Neural progenitor cell (in vitro differentiated cells): Measurements from ENCODE around the gene GNAT1. TPM values are rescaled to one million over a fixed set of nuclear protein-coding genes. Genes with fewer than 3 reads are reported as not detected.

Experiments
- DNase-seq: peaks from one replicate; pipeline ENCODE4 v3.0.0-alpha.2; 2016; ENCODE audit warnings: low spot score
- H2AFZ ChIP-seq: fragments of 200-600 bp; sonication (generic); replicated peaks from 2 replicates; pipeline ENCODE4 v1.6.1; 2016; ENCODE audit warnings: antibody characterized with exemption
- H3F3A ChIP-seq: fragments of 200-600 bp; sonication (generic); 2 replicates; pipeline ENCODE4 v1.6.1; 2016; ENCODE audit warnings: antibody characterized with exemption, low read depth
- H3K27ac ChIP-seq: fragments of 200-600 bp; sonication (generic); 2 replicates; pipeline ENCODE4 v1.5.1; 2016; ENCODE audit warnings: mild to moderate bottlenecking
- H3K27me3 ChIP-seq: fragments of 200-600 bp; sonication (generic); 2 replicates; pipeline ENCODE4 v1.6.1; 2016; ENCODE audit warnings: mild to moderate bottlenecking, moderate library complexity
- H3K36me3 ChIP-seq: fragments of 200-600 bp; sonication (generic); 2 replicates; pipeline ENCODE4 v1.5.1; 2016
- H3K4me1 ChIP-seq: fragments of 200-600 bp; sonication (generic); 2 replicates; pipeline ENCODE4 v1.6.1; 2016; ENCODE audit warnings: mixed run types
- H3K4me2 ChIP-seq: fragments of 200-600 bp; sonication (generic); 2 replicates; pipeline ENCODE4 v1.6.1; 2016
- H3K4me3 ChIP-seq: fragments of 200-600 bp; sonication (generic); 2 replicates; pipeline ENCODE4 v1.5.1; 2016
- H3K79me2 ChIP-seq: fragments of 200-600 bp; sonication (generic); 2 replicates; pipeline ENCODE4 v1.6.1; 2016; ENCODE audit warnings: low read depth
- H3K9ac ChIP-seq: fragments of 200-600 bp; sonication (generic); 2 replicates; pipeline ENCODE4 v1.6.1; 2016
- H3K9me3 ChIP-seq: fragments of 200-600 bp; sonication (generic); 2 replicates; pipeline ENCODE4 v1.5.1; 2016; ENCODE audit warnings: low read depth
- H4K20me1 ChIP-seq: fragments of 200-600 bp; sonication (generic); 2 replicates; pipeline ENCODE4 v1.6.1; 2016; ENCODE audit warnings: low read depth
- H3K27ac Mint-ChIP-seq: 3 replicates; pipeline ENCODE4 v1.8.0; 2021; ENCODE audit warnings: mixed read lengths
- H3K27me3 Mint-ChIP-seq: 2 replicates; pipeline ENCODE4 v1.8.0; 2022; ENCODE audit warnings: low read depth, mild to moderate bottlenecking, inconsistent platforms, moderate library complexity, mixed read lengths; ENCODE audit not compliant: insufficient read depth
- H3K36me3 Mint-ChIP-seq: 3 replicates; pipeline ENCODE4 v1.8.0; 2021; ENCODE audit warnings: mixed read lengths
- H3K4me1 Mint-ChIP-seq: 3 replicates; pipeline ENCODE4 v1.8.0; 2021; ENCODE audit warnings: mixed read lengths
- H3K4me3 Mint-ChIP-seq: 3 replicates; pipeline ENCODE4 v1.8.0; 2021; ENCODE audit warnings: mild to moderate bottlenecking, moderate library complexity, mixed read lengths
- H3K9me3 Mint-ChIP-seq: 3 replicates; pipeline ENCODE4 v1.8.0; 2020; ENCODE audit warnings: mixed read lengths
- EZH2 ChIP-seq: fragments of 200-600 bp; sonication (generic); IDR thresholded peaks from 2 replicates; pipeline ENCODE4 v1.6.1; 2017; ENCODE audit warnings: antibody characterized with exemption, mild to moderate bottlenecking, moderate library complexity
- EZH2phosphoT487 ChIP-seq: fragments of 200-600 bp; sonication (generic); IDR thresholded peaks from 2 replicates; pipeline ENCODE4 v1.6.1; 2017; ENCODE audit warnings: antibody characterized with exemption
- total RNA-seq: library from RNA; depleted of rRNA; stranded (reverse); fragments of >200 nt; gene quantifications from 2 replicates; pipeline ENCODE4 v1.2.3, GENCODE V29; 2015; ENCODE audit warnings: low replicate concordance
- TF ChIP-seq, protein P1 (sequence below): fragments of 200-600 bp; sonication (generic); IDR thresholded peaks from 2 replicates; pipeline ENCODE4 v1.5.1; 2017; ENCODE audit warnings: antibody characterized with exemption, mild to moderate bottlenecking

Gene GNAT1
- total RNA-seq, 1 donor from 2014 or later, result not detected

DNA sequence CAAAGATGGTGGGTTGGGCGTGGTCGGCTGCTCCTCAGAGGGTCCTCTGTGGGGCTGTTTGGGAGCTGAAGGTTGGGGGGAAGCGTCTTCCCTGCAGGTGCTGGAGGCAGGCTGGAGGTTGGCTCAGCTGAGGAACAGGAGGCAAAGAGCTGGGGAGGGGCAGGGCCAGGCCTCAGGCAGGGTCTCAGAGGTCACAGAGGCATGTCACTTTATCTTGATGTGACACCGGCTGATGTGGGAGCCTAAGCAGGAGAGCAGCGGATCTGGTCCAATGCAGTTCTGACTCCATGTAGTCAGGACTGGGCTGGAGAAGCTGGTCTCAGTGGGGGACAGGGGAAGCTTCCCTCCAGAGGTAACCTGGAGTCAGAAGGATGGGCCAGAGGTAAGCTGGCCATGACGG lies 7.7 kb upstream of the GNAT1 start:
- no peak for DNase-seq
- H3K4me1 Mint-ChIP-seq, result peaks cover 15% of the 10 kb centered on the region

GRCh38 chr3:50184242-50184978 lies 7.0 kb upstream of the GNAT1 start:
- Histone ChIP-seq H3K79me2 (no peaks in the 10 kb centered on the region), H3K4me1 (peaks cover 6% of the 10 kb centered on the region), H2AFZ (no peak overlapping the region), H3K4me2 (no peak overlapping the region), H3K27me3 (no peaks in the 10 kb centered on the region), H3K9ac (no peak overlapping the region), H3K4me3 (no peak overlapping the region), H3K36me3 (no peaks in the 10 kb centered on the region), H3K9me3 (no peaks in the 10 kb centered on the region), H3K27ac (no peak overlapping the region), H3F3A (peaks cover under 1% of the 10 kb centered on the region), H4K20me1 (no peaks in the 10 kb centered on the region)
- Mint-ChIP-seq H3K27ac (no peak overlapping the region), H3K27me3 (peaks cover 4% of the 10 kb centered on the region), H3K4me1 (peaks cover 20% of the 10 kb centered on the region), H3K4me3 (peak overlapping the region; percentile 27), H3K36me3 (peaks cover 16% of the 10 kb centered on the region), H3K9me3 (no peaks in the 10 kb centered on the region)
- no peak for DNase-seq
- no peak for TF ChIP-seq EZH2phosphoT487
- TF ChIP-seq EZH2, result no peak
- TF ChIP-seq, protein P1, sequence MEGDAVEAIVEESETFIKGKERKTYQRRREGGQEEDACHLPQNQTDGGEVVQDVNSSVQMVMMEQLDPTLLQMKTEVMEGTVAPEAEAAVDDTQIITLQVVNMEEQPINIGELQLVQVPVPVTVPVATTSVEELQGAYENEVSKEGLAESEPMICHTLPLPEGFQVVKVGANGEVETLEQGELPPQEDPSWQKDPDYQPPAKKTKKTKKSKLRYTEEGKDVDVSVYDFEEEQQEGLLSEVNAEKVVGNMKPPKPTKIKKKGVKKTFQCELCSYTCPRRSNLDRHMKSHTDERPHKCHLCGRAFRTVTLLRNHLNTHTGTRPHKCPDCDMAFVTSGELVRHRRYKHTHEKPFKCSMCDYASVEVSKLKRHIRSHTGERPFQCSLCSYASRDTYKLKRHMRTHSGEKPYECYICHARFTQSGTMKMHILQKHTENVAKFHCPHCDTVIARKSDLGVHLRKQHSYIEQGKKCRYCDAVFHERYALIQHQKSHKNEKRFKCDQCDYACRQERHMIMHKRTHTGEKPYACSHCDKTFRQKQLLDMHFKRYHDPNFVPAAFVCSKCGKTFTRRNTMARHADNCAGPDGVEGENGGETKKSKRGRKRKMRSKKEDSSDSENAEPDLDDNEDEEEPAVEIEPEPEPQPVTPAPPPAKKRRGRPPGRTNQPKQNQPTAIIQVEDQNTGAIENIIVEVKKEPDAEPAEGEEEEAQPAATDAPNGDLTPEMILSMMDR, result no peak

More for the DNA sequence above, 7.7 kb upstream of the GNAT1 start:
- Histone ChIP-seq H4K20me1 (no peaks in the 10 kb centered on the region), H3K4me2 (no peak overlapping the region), H3K9me3 (no peaks in the 10 kb centered on the region), H2AFZ (no peak overlapping the region), H3K27ac (no peak overlapping the region), H3K79me2 (no peaks in the 10 kb centered on the region), H3K4me1 (peaks cover under 1% of the 10 kb centered on the region), H3K36me3 (no peaks in the 10 kb centered on the region), H3K4me3 (no peak overlapping the region), H3K27me3 (no peaks in the 10 kb centered on the region), H3K9ac (no peak overlapping the region), H3F3A (no peaks in the 10 kb centered on the region)
- H3K27ac Mint-ChIP-seq, result peak overlapping the region; percentile 87
- TF ChIP-seq EZH2phosphoT487 (no peak), EZH2 (no peak)
- TF ChIP-seq, protein P1, result no peak
- H3K27me3 Mint-ChIP-seq, result peaks cover 4% of the 10 kb centered on the region
- no peak overlapping the region for H3K4me3 Mint-ChIP-seq
- peaks cover 16% of the 10 kb centered on the region for H3K36me3 Mint-ChIP-seq
- H3K9me3 Mint-ChIP-seq, result no peaks in the 10 kb centered on the region

- Histone ChIP-seq H3K4me3 (no peak overlapping the region), H3K4me2 (no peak overlapping the region), H3K9me3 (no peaks in the 10 kb centered on the region), H3F3A (peaks cover 6% of the 10 kb centered on the region), H3K27ac (no peak overlapping the region), H2AFZ (no peak overlapping the region), H3K9ac (no peak overlapping the region), H3K79me2 (no peaks in the 10 kb centered on the region), H3K36me3 (no peaks in the 10 kb centered on the region), H3K27me3 (no peaks in the 10 kb centered on the region), H4K20me1 (no peaks in the 10 kb centered on the region), H3K4me1 (peaks cover 6% of the 10 kb centered on the region)
- DNase-seq, result no peak
- Mint-ChIP-seq H3K4me1 (peaks cover 23% of the 10 kb centered on the region), H3K36me3 (peaks cover 15% of the 10 kb centered on the region), H3K4me3 (no peak overlapping the region), H3K27me3 (peaks cover 4% of the 10 kb centered on the region), H3K9me3 (no peaks in the 10 kb centered on the region), H3K27ac (no peak overlapping the region)
- no peak for TF ChIP-seq EZH2
- TF ChIP-seq EZH2phosphoT487, result no peak
- TF ChIP-seq, protein P1, result no peak
Measured at GRCh38 chr3:50185230-50185629, 6.2 kb upstream of the GNAT1 start.
